Activated CD4-positive, alpha-beta T cell treated with anti-CD3 and anti-CD28 coated beads, Interleukin-10, Interleukin-2, amounts not matched to agents 100 ng/mL and 50 ng/mL, durations not matched to agents 16 hours and 8 hours (primary cell): ENCODE measurements around the gene TPCN2.

Experiments used
- DNase-seq: peaks from one replicate; pipeline ENCODE4 v3.0.0-alpha.2; 2020

The TPCN2 gene

GRCh38 chr11:69010964-69011623, 37.6 kb upstream of the TPCN2 start:
- peak; percentile 41 for DNase-seq

GRCh38 chr11:69011624-69012091, 37.1 kb upstream of the TPCN2 start:
- no peak for DNase-seq

GRCh38 chr11:69012092-69013008, 36.4 kb upstream of the TPCN2 start:
- DNase-seq = no peak

- no peak for DNase-seq
Measured at GRCh38 chr11:69013009-69013951, 35.5 kb upstream of the TPCN2 start, which contains the start of gene MRGPRF. MRGPRF (minus strand) TSS chr11:69013246; CDS start chr11:69009901, 3,345 bp downstream.

- no peak for DNase-seq
Measured at GRCh38 chr11:69014084-69014851, 34.5 kb upstream of the TPCN2 start.

GRCh38 chr11:69014898-69015549, 33.7 kb upstream of the TPCN2 start:
- no peak for DNase-seq

GRCh38 chr11:69017951-69018350, 30.8 kb upstream of the TPCN2 start:
- no peak for DNase-seq

- no peak for DNase-seq
Measured at GRCh38 chr11:69018924-69019323, 29.8 kb upstream of the TPCN2 start.

- no peak for DNase-seq
Measured at GRCh38 chr11:69022260-69022659, 26.5 kb upstream of the TPCN2 start.

- DNase-seq = no peak
Measured at GRCh38 chr11:69024509-69024908, 24.2 kb upstream of the TPCN2 start.

GRCh38 chr11:69027704-69028372, 20.9 kb upstream of the TPCN2 start:
- no peak for DNase-seq

GRCh38 chr11:69030301-69030700, 18.4 kb upstream of the TPCN2 start:
- DNase-seq = no peak

GRCh38 chr11:69032833-69033232, 15.9 kb upstream of the TPCN2 start:
- DNase-seq = no peak

- no peak for DNase-seq
Measured at GRCh38 chr11:69033431-69033830, 15.3 kb upstream of the TPCN2 start.

- no peak for DNase-seq
Measured at GRCh38 chr11:69034123-69034867, 14.4 kb upstream of the TPCN2 start.

- no peak for DNase-seq
Measured at GRCh38 chr11:69035150-69035945, 13.4 kb upstream of the TPCN2 start.

- DNase-seq = no peak
Measured at GRCh38 chr11:69035946-69036340, 12.8 kb upstream of the TPCN2 start.

- DNase-seq = no peak
Measured at GRCh38 chr11:69037074-69037473, 11.7 kb upstream of the TPCN2 start.

- DNase-seq = no peak
Measured at GRCh38 chr11:69037544-69037943, 11.2 kb upstream of the TPCN2 start.
